Suppressor macrophage (primary cell): Measurements from ENCODE around the gene ALKBH5.

ENCODE experiments used
- DNase-seq, 4 experiments: peaks; one replicate each; pipeline ENCODE4 v3.0.0-alpha.2; 2020 to 2022

ALKBH5 gene

GRCh38 chr17:18224053-18224386 is 40.4 kb downstream of the ALKBH5 start:
- DNase-seq: peak in 2 of 4 experiments; percentile 12 to 22

- no peak for DNase-seq
These were observed 40.9 kb downstream of the ALKBH5 start for GRCh38 chr17:18224387-18225120.

- DNase-seq: peak; percentile 97 to 99 (median 98)
These were observed 41.6 kb downstream of the ALKBH5 start, which contains the start of gene LLGL1 for GRCh38 chr17:18225121-18225641. LLGL1 (plus strand) TSS chr17:18225635; CDS start chr17:18225683, 48 bp downstream.

GRCh38 chr17:18225642-18226283 is 42.1 kb downstream of the ALKBH5 start:
- DNase-seq: peak in 1 of 4 experiments; percentile 23

GRCh38 chr17:18226284-18226945 is 42.8 kb downstream of the ALKBH5 start:
- peak in 2 of 4 experiments; percentile 29 to 45 for DNase-seq

GRCh38 chr17:18227635-18228034 is 44.0 kb downstream of the ALKBH5 start:
- no peak for DNase-seq

GRCh38 chr17:18228176-18228682 is 44.6 kb downstream of the ALKBH5 start:
- no peak for DNase-seq

GRCh38 chr17:18229254-18229653 is 45.6 kb downstream of the ALKBH5 start:
- DNase-seq: no peak

- DNase-seq: no peak
These were observed 46.1 kb downstream of the ALKBH5 start for GRCh38 chr17:18229771-18230170.

- DNase-seq: no peak
These were observed 46.9 kb downstream of the ALKBH5 start for GRCh38 chr17:18230288-18231141.

GRCh38 chr17:18231164-18231563 is 47.5 kb downstream of the ALKBH5 start:
- no peak for DNase-seq

GRCh38 chr17:18233803-18234518 is 50.3 kb downstream of the ALKBH5 start:
- no peak for DNase-seq

- DNase-seq: no peak
These were observed 51.3 kb downstream of the ALKBH5 start for GRCh38 chr17:18234853-18235380.

GRCh38 chr17:18235743-18236256 is 52.2 kb downstream of the ALKBH5 start:
- DNase-seq: peak; percentile 33 to 75 (median 61)

- DNase-seq: no peak
These were observed 52.9 kb downstream of the ALKBH5 start for GRCh38 chr17:18236494-18236893.

- no peak for DNase-seq
These were observed 53.8 kb downstream of the ALKBH5 start for GRCh38 chr17:18237461-18237860.

- DNase-seq: no peak
These were observed 54.7 kb downstream of the ALKBH5 start for GRCh38 chr17:18238299-18238698.

GRCh38 chr17:18240449-18240848 is 56.8 kb downstream of the ALKBH5 start:
- no peak for DNase-seq

- DNase-seq: no peak
These were observed 57.7 kb downstream of the ALKBH5 start for GRCh38 chr17:18241229-18241871.

GRCh38 chr17:18245038-18245776 is 61.6 kb downstream of the ALKBH5 start:
- no peak for DNase-seq
